ENCODE data around the gene MBLAC1. TPM values are rescaled to one million over a fixed set of nuclear protein-coding genes. Genes with fewer than 3 reads are reported as not detected.

The MBLAC1 gene
- total and polyA plus RNA-seq, 9 of the 15 experiments (the other 6 are each of a cell fraction or from before 2014, with no cell fraction given) = 0.03 to 3.1 (median 0.52) TPM

GRCh38 chr7:100153708-100154535 is 27.2 kb downstream of the MBLAC1 start:
- no peak for ATAC-seq
- BruUV-seq (replicated peaks) = no TSS peak
- peak in 3 of 4 experiments; percentile 36 to 64 (median 44) for DNase-seq (ENCODE audit: extremely low read depth in 1 of 4, low spot score in 3 of 4)
- peaks cover 30 to 76% of the 10 kb centered on the region in 2 experiments for H3K4me1 ChIP-seq (replicated peaks in 1 of 2; ENCODE audit: control insufficient read depth in 2 of 2, insufficient read depth in 2 of 2, low read length in 2 of 2)
- in situ Hi-C loops (cut with MboI) (no loop called here), intact Hi-C loops (cut with micrococcal nuclease) (no loop called here)
- 63% methylated on average over 15 of the region's 16 CpGs for WGBS (ENCODE audit: insufficient coverage, low coverage, missing lambda C conversion rate)
- ChIA-PET CTCF (ENCODE audit: low intra/inter-chr PET ratio) (no interaction called here), POLR2A (no interaction called here)
- H2AFZ ChIP-seq (ENCODE audit: low read depth, low read length) = no peak overlapping the region
- H3K9ac ChIP-seq (ENCODE audit: insufficient read depth in 1 of 2, low read depth in 2 of 2, low read length in 2 of 2) = peak overlapping the region in 1 of 2 experiments; percentile 83; a peak in 2 of 4 replicates
- peaks cover 46% of the 10 kb centered on the region for H3K79me2 ChIP-seq (ENCODE audit: control insufficient read depth, insufficient read depth, low read length)
- peaks cover 64% of the 10 kb centered on the region for H3K36me3 ChIP-seq (ENCODE audit: control insufficient read depth, insufficient read depth, low read length)
- H3K9me3 ChIP-seq (replicated peaks; ENCODE audit: control insufficient read depth, insufficient read depth, low read depth, low read length) = no peaks in the 10 kb centered on the region
- peaks cover 10% of the 10 kb centered on the region for H4K20me1 ChIP-seq (replicated peaks; ENCODE audit: control insufficient read depth, insufficient read depth, low read length)
- FAIRE-seq = no peak
- no peak overlapping the region for H3K4me2 ChIP-seq (ENCODE audit: insufficient read depth, low read length)
- no peak overlapping the region; the same call in 2 of the 3 replicates for H3K27ac ChIP-seq (ENCODE audit: extremely low read depth, low read depth, low read length)
- H3K9me1 ChIP-seq (ENCODE audit: control insufficient read depth, insufficient read depth, low read length) = no peaks in the 10 kb centered on the region
- no peak overlapping the region for H3K4me3 ChIP-seq
- no peaks in the 10 kb centered on the region for H3K27me3 ChIP-seq (ENCODE audit: control insufficient read depth in 2 of 2, insufficient read depth in 2 of 2, low read length in 2 of 2)
- no peak for TF ChIP-seq MCM3 (IDR thresholded peaks at IDR 0.05)
- no peak for TF ChIP-seq PTTG1 (tag; IDR thresholded peaks at IDR 0.05; ENCODE audit: low read depth)
- TF ChIP-seq ZNF124 (CRISPR knock-in tag; IDR thresholded peaks at IDR 0.05) = no peak
- no peak for TF ChIP-seq ZNF444 (CRISPR knock-in tag; IDR thresholded peaks at IDR 0.05)
- no peak for TF ChIP-seq ZNF717 (CRISPR knock-in tag; IDR thresholded peaks at IDR 0.05)
- TF ChIP-seq, protein P1, sequence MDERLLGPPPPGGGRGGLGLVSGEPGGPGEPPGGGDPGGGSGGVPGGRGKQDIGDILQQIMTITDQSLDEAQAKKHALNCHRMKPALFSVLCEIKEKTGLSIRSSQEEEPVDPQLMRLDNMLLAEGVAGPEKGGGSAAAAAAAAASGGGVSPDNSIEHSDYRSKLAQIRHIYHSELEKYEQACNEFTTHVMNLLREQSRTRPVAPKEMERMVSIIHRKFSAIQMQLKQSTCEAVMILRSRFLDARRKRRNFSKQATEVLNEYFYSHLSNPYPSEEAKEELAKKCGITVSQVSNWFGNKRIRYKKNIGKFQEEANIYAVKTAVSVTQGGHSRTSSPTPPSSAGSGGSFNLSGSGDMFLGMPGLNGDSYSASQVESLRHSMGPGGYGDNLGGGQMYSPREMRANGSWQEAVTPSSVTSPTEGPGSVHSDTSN (CRISPR knock-in tag; IDR thresholded peaks at IDR 0.05; ENCODE audit: low read depth) = no peak
- TF ChIP-seq, protein P1 (tag; conservative IDR thresholded peaks at IDR 0.05; ENCODE audit: low read depth) = no peak
- no peak for TF ChIP-seq SIX5 (IDR thresholded peaks at IDR 0.05; ENCODE audit: borderline replicate concordance in 1 of 2, insufficient read depth in 1 of 2, low read depth in 1 of 2, low read length in 2 of 2)
- TF ChIP-seq PPARD (CRISPR knock-in tag; IDR thresholded peaks at IDR 0.05) = no peak
- 0 out of 2 replicates have a peak, but pooled peaks have one; percentile 11 for TF ChIP-seq MAX (CRISPR knock-in tag; IDR thresholded peaks at IDR 0.05)
- TF ChIP-seq PML (IDR thresholded peaks at IDR 0.05; ENCODE audit: low read length) = 0 out of 2 replicates have a peak, but pooled peaks have one; percentile 6
- TF ChIP-seq ZNF507 (tag; conservative IDR thresholded peaks at IDR 0.05) = no peak
- no peak for TF ChIP-seq SMARCC2 (IDR thresholded peaks at IDR 0.05; ENCODE audit: low read depth)
- TF ChIP-seq POLR2A (conservative IDR thresholded peaks at IDR 0.05) = peak; percentile 49
- TF ChIP-seq, protein P2, sequence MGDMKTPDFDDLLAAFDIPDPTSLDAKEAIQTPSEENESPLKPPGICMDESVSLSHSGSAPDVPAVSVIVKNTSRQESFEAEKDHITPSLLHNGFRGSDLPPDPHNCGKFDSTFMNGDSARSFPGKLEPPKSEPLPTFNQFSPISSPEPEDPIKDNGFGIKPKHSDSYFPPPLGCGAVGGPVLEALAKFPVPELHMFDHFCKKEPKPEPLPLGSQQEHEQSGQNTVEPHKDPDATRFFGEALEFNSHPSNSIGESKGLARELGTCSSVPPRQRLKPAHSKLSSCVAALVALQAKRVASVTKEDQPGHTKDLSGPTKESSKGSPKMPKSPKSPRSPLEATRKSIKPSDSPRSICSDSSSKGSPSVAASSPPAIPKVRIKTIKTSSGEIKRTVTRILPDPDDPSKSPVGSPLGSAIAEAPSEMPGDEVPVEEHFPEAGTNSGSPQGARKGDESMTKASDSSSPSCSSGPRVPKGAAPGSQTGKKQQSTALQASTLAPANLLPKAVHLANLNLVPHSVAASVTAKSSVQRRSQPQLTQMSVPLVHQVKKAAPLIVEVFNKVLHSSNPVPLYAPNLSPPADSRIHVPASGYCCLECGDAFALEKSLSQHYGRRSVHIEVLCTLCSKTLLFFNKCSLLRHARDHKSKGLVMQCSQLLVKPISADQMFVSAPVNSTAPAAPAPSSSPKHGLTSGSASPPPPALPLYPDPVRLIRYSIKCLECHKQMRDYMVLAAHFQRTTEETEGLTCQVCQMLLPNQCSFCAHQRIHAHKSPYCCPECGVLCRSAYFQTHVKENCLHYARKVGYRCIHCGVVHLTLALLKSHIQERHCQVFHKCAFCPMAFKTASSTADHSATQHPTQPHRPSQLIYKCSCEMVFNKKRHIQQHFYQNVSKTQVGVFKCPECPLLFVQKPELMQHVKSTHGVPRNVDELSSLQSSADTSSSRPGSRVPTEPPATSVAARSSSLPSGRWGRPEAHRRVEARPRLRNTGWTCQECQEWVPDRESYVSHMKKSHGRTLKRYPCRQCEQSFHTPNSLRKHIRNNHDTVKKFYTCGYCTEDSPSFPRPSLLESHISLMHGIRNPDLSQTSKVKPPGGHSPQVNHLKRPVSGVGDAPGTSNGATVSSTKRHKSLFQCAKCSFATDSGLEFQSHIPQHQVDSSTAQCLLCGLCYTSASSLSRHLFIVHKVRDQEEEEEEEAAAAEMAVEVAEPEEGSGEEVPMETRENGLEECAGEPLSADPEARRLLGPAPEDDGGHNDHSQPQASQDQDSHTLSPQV (IDR thresholded peaks at IDR 0.05) = no peak
- TF ChIP-seq NFIX (CRISPR knock-in tag; IDR thresholded peaks at IDR 0.05; ENCODE audit: low read depth) = no peak
- TF ChIP-seq C11orf30 (IDR thresholded peaks at IDR 0.05; ENCODE audit: low read depth) = no peak
